Measurements from ENCODE around the gene TMEM238. TPM values are rescaled to one million over a fixed set of nuclear protein-coding genes. Genes with fewer than 3 reads are reported as not detected.
A peak's percentile ranks its signal among the peaks of the same experiment; 100 is the strongest.

Gene TMEM238
- total RNA-seq, 2 experiments from 2014 or later = 23.6 to 26.7 TPM

DNA sequence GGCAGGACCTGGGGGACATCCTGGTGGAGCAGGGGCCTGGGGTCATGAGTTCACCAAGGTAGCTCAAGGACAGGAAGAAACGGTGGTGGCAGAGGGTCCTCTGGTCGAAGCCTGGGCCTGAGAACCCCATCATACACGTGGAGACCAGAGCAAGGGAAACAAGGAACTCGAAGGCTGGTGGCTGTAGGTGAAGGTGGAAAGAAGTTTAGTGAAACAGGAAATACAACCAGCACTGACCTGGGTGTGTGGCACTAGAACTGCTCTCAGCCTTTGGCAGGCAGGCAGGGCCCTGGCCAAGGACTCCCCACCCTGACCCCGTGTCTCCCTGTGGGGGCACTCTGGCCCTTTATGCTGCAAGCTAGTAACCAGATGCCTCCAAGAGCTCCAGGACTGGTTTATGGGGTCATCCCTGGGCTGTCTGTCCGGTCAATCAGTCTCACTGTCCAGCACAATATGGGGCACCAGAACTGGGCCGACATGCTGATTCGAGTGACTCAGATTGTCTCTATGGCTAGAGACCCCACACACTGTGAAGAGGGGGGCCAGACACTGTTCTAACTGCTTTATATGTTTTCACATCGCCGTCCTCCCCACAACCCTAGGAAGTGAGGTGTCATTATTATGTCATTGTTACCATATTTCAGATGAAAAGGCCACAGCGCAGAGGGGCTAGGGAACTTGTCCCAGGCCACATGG lies 33.3 kb downstream of the TMEM238 start:
- Mint-ChIP-seq H3K27ac (no peak overlapping the region), H3K36me3 (ENCODE audit: low read depth) (no peaks in the 10 kb centered on the region), H3K27me3 (ENCODE audit: low read depth) (peaks cover 36% of the 10 kb centered on the region), H3K4me3 (no peak overlapping the region), H3K4me1 (ENCODE audit: low read depth) (peaks cover 37% of the 10 kb centered on the region), H3K9me3 (ENCODE audit: insufficient read depth) (no peaks in the 10 kb centered on the region)
- ChIA-PET CTCF (interaction anchor here (0.9 kb wide), 1 partner anchor 153 kb away, joined by 3 read pairs; no protein-coding TSS in a partner anchor), POLR2A (interaction anchor here (0.8 kb wide), 1 partner anchor 11 kb away, joined by 3 read pairs; the partner anchor contains the start of gene KMT5C)
- ATAC-seq (no peak), DNase-seq (no peak)

DNA sequence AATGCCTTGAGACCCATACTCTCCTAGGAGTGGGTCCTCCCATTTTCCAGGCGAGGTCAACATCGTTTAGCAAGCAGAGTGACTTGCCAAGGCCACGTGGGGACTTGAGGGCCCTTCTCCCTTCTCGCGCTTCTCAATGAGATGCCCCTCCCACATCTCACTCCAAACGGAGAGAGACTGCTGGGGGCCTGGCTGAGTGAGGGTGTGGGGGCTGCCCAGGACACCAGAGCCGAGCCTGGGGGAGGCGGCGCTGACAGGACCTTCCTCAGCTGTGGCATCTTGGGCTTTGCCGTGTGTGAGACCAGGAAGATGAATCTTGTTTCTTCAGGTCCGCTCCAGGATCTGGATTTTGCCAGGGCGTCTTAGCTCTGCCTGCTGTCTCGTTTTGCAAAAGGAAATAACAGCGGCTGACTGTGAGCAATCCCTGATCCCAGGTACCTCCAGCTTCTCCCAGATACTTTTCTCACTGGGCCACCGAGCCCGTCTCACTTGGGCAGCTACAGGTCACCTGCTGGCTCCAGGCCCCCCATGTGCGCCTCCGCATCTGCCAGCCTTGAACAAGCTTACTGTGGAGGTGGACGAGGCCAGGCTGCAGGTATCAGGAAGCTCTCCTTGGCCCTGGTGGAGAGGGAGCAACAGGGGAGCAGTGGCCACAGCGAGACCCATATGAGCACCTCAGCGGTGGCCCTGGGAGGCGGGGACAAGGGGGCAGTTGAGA lies 35.6 kb downstream of the TMEM238 start:
- CTCF ChIA-PET = no interaction called here
- POLR2A ChIA-PET = interaction anchor here (0.8 to 1.6 kb wide), 3 partner anchors 9 to 89 kb away, joined by 3 to 10 read pairs (median 6); partner anchors contain the start of gene KMT5C
- Mint-ChIP-seq H3K36me3 (ENCODE audit: low read depth) (peaks cover 3% of the 10 kb centered on the region), H3K4me1 (ENCODE audit: low read depth) (peaks cover 32% of the 10 kb centered on the region), H3K9me3 (ENCODE audit: insufficient read depth) (no peaks in the 10 kb centered on the region), H3K27ac (no peak overlapping the region), H3K4me3 (no peak overlapping the region), H3K27me3 (ENCODE audit: low read depth) (peaks cover 24% of the 10 kb centered on the region)
- no peak for ATAC-seq
- DNase-seq = no peak

DNA sequence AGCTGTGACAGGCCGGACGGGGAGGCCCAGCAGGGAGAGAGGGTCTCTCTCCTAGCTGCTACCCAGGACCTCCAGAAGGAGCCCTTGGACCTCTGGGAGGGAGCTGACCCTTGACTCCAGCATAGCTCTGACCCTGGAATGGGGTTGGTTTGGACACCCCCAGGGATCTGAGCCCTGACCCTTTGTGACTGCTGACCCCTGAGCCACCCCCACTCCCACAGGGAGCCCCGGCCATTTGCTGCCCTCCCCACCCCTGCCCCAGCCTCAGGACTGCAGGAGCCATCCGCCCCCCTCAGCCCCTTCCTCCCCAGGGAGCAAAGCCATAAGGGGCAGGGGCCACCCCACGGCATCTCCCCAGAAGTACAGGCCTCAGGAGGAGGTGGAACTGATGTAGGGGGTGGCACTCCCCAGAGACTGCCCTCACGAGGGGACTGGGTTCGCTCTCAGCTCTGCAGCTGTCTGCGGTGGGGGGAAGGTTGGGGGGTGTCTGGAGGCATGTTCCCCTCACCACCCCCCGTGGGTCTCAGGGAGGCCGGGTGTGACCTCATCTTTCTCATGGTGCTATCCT lies 36.6 kb downstream of the TMEM238 start:
- ChIA-PET CTCF (no interaction called here), POLR2A (interaction anchor here (0.8 to 1.6 kb wide), 3 partner anchors 8 to 88 kb away, joined by 4 to 6 read pairs (median 4); no protein-coding TSS in a partner anchor)
- peaks cover 22% of the 10 kb centered on the region for H3K4me1 Mint-ChIP-seq (ENCODE audit: low read depth)
- ATAC-seq (no peak), DNase-seq (no peak)
- H3K27ac Mint-ChIP-seq = no peak overlapping the region
- no peak overlapping the region for H3K4me3 Mint-ChIP-seq
- peaks cover 7% of the 10 kb centered on the region for H3K36me3 Mint-ChIP-seq (ENCODE audit: low read depth)
- H3K9me3 Mint-ChIP-seq (ENCODE audit: insufficient read depth) = no peaks in the 10 kb centered on the region
- H3K27me3 Mint-ChIP-seq (ENCODE audit: low read depth) = peaks cover 15% of the 10 kb centered on the region

DNA sequence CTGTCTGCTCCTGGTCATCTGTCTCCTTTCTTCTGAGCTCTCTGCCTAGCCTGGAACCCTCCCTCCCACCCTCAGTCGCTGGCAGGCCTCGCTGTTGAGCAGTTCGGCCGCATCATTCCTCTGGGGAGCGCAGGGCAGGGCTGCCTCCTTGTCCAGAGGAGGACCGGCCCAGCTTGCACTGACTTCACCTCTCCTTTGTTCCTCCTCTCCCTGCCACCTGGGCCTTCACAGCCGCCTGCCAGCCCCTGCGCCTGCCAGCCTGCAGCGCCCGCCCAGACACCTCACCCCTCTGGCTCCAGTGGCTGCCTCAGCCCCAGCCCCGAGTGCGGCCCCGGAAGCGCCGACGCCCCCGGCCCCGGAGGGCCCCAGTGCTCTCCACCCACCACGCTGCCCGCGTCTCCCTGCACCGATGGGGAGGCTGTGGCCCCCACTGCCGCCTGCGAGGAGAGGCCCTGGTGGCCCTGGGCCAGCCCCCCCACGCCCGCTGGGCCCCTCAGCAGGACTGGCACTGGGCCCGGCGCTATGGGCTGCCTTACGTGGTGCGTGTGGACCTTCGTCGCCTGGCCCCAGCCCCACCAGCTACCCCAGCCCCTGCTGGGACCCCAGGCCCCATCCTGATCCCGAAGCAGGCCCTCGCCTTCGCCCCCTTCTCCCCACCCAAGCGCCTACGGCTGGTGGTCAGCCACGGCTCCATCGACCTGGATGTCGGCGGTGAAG lies 37.2 kb downstream of the TMEM238 start:
- ChIA-PET POLR2A (interaction anchor here (0.8 to 1.6 kb wide), 4 partner anchors 8 to 87 kb away, joined by 4 to 6 read pairs (median 4); no protein-coding TSS in a partner anchor), CTCF (interaction anchor here (1.5 kb wide), 1 partner anchor 45 kb away, joined by 3 read pairs; no protein-coding TSS in a partner anchor)
- Mint-ChIP-seq H3K36me3 (ENCODE audit: low read depth) (peaks cover 7% of the 10 kb centered on the region), H3K9me3 (ENCODE audit: insufficient read depth) (no peaks in the 10 kb centered on the region), H3K27me3 (ENCODE audit: low read depth) (peaks cover 10% of the 10 kb centered on the region), H3K4me3 (no peak overlapping the region), H3K27ac (no peak overlapping the region), H3K4me1 (ENCODE audit: low read depth) (peaks cover 16% of the 10 kb centered on the region)
- ATAC-seq (no peak), DNase-seq (no peak)

DNA sequence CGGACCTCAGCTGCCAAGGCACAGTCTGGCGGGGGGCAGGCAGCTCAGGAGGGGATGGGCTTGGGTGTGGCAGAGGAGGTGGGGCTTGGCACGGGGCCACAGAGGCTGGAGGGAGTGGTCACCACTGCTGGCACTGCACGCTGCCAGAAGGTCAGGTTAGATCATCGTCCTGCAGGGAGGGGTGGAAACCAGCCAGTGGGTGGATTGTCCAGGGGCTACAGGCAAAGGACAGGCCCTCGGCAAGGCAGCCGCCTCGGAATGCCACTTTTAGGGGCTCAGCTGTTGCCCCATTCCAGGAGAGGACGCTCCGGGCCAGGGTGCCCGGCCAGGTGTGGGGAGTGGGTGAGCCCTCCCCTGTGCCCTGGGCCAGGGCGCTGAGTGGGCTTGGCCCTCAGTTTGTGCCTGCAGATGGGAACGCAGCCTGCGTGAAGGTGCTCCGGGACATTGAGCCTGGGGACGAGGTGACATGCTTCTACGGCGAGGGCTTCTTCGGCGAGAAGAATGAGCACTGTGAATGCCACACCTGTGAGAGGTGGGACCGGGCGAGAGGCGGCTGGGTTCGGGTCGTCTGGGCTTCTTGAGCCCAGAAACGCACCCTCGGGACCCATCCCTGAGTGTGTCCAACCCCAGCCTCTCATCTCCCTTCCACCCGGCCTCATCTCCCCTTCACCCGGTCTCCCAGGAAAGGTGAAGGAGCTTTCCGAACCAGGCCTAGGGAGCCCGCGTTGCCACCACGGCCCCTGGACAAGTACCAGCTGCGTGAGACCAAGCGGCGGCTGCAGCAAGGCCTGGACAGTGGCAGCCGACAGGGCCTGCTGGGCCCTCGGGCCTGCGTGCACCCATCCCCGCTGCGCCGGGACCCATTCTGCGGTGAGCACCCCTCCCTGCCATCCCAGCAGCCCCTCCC lies 38.0 kb downstream of the TMEM238 start:
- Mint-ChIP-seq H3K36me3 (ENCODE audit: low read depth) (peaks cover 8% of the 10 kb centered on the region), H3K27me3 (ENCODE audit: low read depth) (peaks cover 2% of the 10 kb centered on the region), H3K9me3 (ENCODE audit: insufficient read depth) (no peaks in the 10 kb centered on the region), H3K4me3 (no peak overlapping the region), H3K4me1 (ENCODE audit: low read depth) (peaks cover 13% of the 10 kb centered on the region), H3K27ac (no peak overlapping the region)
- ATAC-seq (no peak), DNase-seq (no peak)
- POLR2A ChIA-PET = interaction anchor here (1.3 to 1.4 kb wide), 2 partner anchors 37 to 44 kb away, joined by 4 to 5 read pairs; no protein-coding TSS in a partner anchor
- CTCF ChIA-PET = interaction anchor here (1.5 kb wide), 1 partner anchor 45 kb away, joined by 3 read pairs; no protein-coding TSS in a partner anchor

DNA sequence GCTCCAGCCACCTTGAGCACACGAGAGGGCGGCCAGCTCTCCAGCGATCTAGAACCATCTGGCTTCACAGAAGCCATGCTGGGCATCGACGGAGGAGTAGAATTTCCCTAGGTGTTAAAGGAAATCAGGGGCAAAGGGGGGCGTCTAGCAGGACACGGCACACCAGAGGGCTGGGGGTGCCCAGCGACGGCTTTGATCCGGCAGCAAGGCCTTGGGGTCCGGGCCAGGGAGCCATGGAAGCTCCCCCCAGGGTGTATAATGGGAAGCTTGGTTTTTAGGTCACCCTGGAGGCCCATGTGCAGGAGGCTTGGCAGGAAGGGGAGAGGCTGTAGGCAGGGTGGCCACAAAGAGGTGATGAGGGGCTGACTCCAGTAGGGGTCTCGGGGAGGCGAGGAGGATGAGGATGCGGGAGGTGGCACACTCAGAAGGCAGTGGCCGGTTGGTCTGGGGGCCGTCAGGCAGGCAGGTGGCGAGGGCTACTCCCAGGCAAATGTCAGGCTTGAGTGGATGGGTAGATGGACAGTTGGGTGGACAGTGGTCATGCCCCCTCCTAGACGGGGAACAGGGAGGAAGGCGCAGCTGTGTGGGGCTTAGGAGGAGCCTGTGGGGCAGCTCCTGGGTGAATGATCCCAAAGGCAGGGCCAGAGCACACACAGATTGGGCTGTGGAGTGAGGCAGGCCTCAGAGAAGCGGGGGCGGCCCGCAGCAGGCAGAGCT lies 38.8 kb downstream of the TMEM238 start:
- no peak for ATAC-seq
- POLR2A ChIA-PET = no interaction called here
- CTCF ChIA-PET = interaction anchor here (1.5 kb wide), 1 partner anchor 44 kb away, joined by 3 read pairs; no protein-coding TSS in a partner anchor
- Mint-ChIP-seq H3K4me3 (no peak overlapping the region), H3K27me3 (ENCODE audit: low read depth) (no peaks in the 10 kb centered on the region), H3K27ac (no peak overlapping the region), H3K4me1 (ENCODE audit: low read depth) (peaks cover 8% of the 10 kb centered on the region), H3K36me3 (ENCODE audit: low read depth) (peaks cover 8% of the 10 kb centered on the region), H3K9me3 (ENCODE audit: insufficient read depth) (no peaks in the 10 kb centered on the region)
- no peak for DNase-seq

DNA sequence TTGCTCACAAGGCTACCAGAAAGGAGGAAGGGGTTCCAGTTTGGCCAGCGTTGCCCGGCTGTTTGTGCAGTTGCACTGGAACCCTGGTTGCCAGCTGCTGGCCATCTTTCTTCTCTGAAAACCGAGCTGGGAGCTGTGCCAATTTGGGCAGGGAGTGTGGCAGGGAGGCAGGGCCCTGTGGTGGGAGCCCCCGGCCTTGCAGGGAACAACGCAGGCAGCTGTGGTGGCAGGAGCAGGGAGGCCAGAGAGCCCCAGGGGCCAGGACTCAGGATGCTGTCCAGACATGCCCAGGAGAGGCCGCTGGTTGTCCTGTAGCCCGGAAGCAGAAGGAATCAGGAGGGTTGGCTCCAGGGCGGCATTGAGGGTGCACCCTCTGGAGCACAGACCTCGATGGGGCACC lies 39.6 kb downstream of the TMEM238 start:
- H3K4me3 Mint-ChIP-seq = no peak overlapping the region

DNA sequence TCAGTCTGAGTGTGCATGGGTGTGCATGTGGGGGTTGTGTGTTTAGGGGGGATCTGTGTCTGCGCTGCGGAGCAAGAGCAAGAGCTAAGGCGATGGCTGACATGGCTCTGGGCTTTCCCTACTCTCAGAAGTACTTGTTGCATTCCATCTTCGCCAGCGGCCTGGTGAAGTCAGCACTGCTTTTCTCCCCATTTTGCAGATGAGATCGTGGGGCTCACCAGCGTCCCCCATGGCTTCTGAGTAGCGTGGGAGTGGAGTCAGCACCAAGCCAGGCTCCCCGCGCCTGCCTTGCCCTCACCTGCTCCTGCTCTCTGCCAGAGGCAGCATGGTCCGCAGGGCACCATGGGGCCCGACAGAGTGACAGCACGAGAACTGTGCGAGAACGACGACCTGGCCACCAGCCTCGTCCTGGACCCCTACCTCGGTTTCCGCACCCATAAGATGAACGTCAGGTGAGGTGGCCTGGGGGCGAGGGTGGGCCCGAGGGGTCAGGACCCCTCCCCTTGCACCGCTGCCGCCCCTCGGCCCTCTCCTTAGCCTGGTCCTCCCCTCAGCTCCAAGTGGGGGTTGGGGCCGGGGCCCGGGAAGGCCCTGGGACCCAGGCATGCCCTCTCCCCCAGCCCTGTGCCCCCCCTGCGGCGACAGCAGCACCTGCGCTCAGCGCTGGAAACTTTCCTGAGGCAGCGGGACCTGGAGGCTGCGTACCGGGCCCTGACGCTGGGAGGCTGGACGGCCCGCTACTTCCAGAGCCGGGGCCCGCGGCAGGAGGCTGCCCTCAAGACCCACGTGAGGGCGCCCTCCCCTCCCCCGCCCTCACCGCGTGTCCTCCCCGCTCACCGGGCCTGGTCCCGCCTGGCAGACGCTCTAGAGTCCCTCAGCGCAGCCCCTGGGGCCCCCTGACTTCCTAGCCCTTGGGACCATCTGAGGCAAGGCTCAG lies 42.2 kb downstream of the TMEM238 start:
- Mint-ChIP-seq H3K27ac (peak overlapping the region; percentile 77), H3K9me3 (ENCODE audit: insufficient read depth) (no peaks in the 10 kb centered on the region), H3K27me3 (ENCODE audit: low read depth) (peaks cover 3% of the 10 kb centered on the region), H3K4me3 (peak overlapping the region; percentile 40), H3K4me1 (ENCODE audit: low read depth) (peaks cover 20% of the 10 kb centered on the region), H3K36me3 (ENCODE audit: low read depth) (peaks cover 10% of the 10 kb centered on the region)
- POLR2A ChIA-PET = interaction anchor here (1.2 to 1.7 kb wide), 2 partner anchors 42 to 65 kb away, joined by 3 to 6 read pairs; partner anchors contain the start of gene TMEM238
- no peak for DNase-seq
- ATAC-seq = no peak
- CTCF ChIA-PET = no interaction called here

More for the DNA sequence above, 39.6 kb downstream of the TMEM238 start:
- ATAC-seq = no peak
- Mint-ChIP-seq H3K27ac (no peak overlapping the region), H3K4me1 (ENCODE audit: low read depth) (peaks cover 8% of the 10 kb centered on the region), H3K9me3 (ENCODE audit: insufficient read depth) (no peaks in the 10 kb centered on the region), H3K36me3 (ENCODE audit: low read depth) (peaks cover 10% of the 10 kb centered on the region), H3K27me3 (ENCODE audit: low read depth) (no peaks in the 10 kb centered on the region)
- CTCF ChIA-PET = no interaction called here
- POLR2A ChIA-PET = no interaction called here
- no peak for DNase-seq

DNA sequence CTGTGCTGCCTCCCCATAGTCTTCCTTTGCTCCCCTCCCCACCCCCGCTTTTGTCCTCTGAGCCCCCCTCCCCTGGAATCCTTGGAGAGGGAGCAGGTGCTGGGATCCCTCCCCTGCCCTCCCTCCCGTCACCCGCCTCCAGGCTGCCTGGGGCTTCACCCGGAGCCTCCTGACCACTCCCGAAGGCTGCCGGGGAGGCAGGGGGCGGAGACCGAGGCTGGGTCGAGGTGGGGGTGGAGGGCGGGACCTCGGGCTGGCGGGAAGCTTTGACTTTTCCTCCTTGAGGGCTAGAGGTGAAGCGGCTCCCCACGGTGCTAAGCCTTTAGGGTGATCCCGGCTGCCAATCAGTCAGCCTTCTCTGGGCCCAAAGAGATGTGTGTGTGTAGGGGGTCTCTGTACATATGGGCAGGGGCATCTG lies 42.9 kb downstream of the TMEM238 start:
- Mint-ChIP-seq H3K27me3 (ENCODE audit: low read depth) (peaks cover 7% of the 10 kb centered on the region), H3K27ac (peak overlapping the region; percentile 91), H3K4me3 (peak overlapping the region; percentile 87), H3K4me1 (ENCODE audit: low read depth) (peaks cover 20% of the 10 kb centered on the region), H3K36me3 (ENCODE audit: low read depth) (peaks cover 10% of the 10 kb centered on the region), H3K9me3 (ENCODE audit: insufficient read depth) (no peaks in the 10 kb centered on the region)
- DNase-seq (peak; percentile 74), ATAC-seq (no peak)
- CTCF ChIA-PET = interaction anchor here (1.0 to 1.1 kb wide), 2 partner anchors 49 to 258 kb away, joined by 3 read pairs; partner anchors contain the start of gene FIZ1
- POLR2A ChIA-PET = interaction anchor here (1.2 to 1.7 kb wide), 2 partner anchors 42 to 66 kb away, joined by 3 to 6 read pairs; partner anchors contain the start of gene TMEM238

All from activated CD8-positive, alpha-beta T cell treated with anti-CD3 and anti-CD28 coated beads, Interleukin-2, amount 10 ng/mL, durations not matched to agents 7 days and 5 days (primary cell).